Measurements from ENCODE around the gene ACTA1. TPM values are rescaled to one million over a fixed set of nuclear protein-coding genes. Genes with fewer than 3 reads are reported as not detected.

Gene ACTA1
- total and polyA plus RNA-seq, 7 experiments from 2014 or later = not detected

DNA sequence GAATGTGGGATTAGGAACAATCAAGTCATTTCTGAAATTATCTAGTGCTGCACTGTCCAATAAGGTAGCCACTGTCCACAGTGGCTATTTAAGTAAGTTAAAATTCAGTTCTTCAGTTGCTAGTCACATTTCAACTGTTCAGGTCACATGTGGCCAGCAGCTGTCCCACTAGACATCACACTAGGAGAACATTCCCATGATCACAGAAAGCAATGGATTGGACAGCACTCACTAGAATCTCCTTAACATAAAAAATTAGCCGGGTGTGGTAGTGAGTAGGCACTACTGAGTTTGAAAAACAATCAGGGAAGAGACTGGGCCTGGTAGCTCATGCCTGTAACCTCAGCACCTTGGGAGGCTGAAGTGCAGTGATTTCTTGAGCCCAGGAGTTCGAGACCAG is 40.6 kb upstream of the ACTA1 start:
- POLR2A ChIA-PET = no interaction called here
- no peak overlapping the region for H3K27ac ChIP-seq (ENCODE audit: low read depth, low read length)
- H3K9me3 Mint-ChIP-seq = no peaks in the 10 kb centered on the region
- peaks cover 8 to 83% (median 17%) of the 10 kb centered on the region in 3 experiments for H3K36me3 ChIP-seq (ENCODE audit: control insufficient read depth in 2 of 3, insufficient read depth in 3 of 3, low read length in 3 of 3)
- no peak for ATAC-seq
- H3K27ac Mint-ChIP-seq = no peak overlapping the region
- no peaks in the 10 kb centered on the region for H3K27me3 ChIP-seq (ENCODE audit: control insufficient read depth in 2 of 2, insufficient read depth in 2 of 2, low read length in 2 of 2)
- intact Hi-C loops (cut with micrococcal nuclease) = no loop called here
- no peaks in the 10 kb centered on the region for H3K4me1 ChIP-seq (ENCODE audit: control insufficient read depth in 2 of 2, insufficient read depth in 2 of 2, low read length in 2 of 2)
- no peaks in the 10 kb centered on the region for H3K27me3 Mint-ChIP-seq
- no peak overlapping the region for H3K4me3 ChIP-seq (ENCODE audit: low read length)
- no peak overlapping the region for H3K4me3 Mint-ChIP-seq
- CTCF ChIA-PET = no interaction called here
- peaks cover 0 to 4% (median 3%) of the 10 kb centered on the region in 7 donors for H3K4me1 Mint-ChIP-seq
- H3K36me3 Mint-ChIP-seq = peaks cover 19 to 60% (median 48%) of the 10 kb centered on the region in 5 donors
- no peaks in the 10 kb centered on the region for H3K9me3 ChIP-seq (ENCODE audit: control insufficient read depth in 2 of 3, low read length in 3 of 3)
- no peak for DNase-seq

DNA sequence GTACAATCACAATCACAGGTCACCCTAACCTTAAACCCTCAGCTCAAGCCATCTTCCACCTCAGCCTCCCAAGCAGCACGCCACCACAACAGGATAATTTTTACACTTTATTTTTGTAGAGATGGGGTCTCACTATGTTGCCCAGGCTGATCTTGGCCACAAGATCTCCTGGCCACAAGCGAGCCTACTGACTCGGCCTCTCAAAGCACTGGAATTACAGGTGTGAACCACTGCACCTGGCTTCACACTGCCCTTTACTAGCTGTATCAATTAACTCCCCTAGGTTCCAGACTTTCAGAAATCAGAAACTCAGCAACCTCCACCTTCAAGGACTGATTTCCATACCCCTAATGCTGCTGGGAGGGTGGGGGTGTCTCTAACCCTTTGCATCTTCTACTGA is 37.3 kb upstream of the ACTA1 start:
- H3K36me3 Mint-ChIP-seq = peaks cover 19 to 65% (median 50%) of the 10 kb centered on the region in 5 donors
- H3K27ac Mint-ChIP-seq = peak overlapping the region in 1 of 9 donors; percentile 17
- Histone ChIP-seq H3K36me3 (ENCODE audit: control insufficient read depth in 2 of 3, insufficient read depth in 3 of 3, low read length in 3 of 3) (peaks cover 0 to 83% (median 27%) of the 10 kb centered on the region in 3 experiments), H3K27ac (ENCODE audit: low read depth, low read length) (no peak overlapping the region), H3K4me3 (ENCODE audit: low read length) (no peak overlapping the region), H3K27me3 (ENCODE audit: control insufficient read depth in 2 of 2, insufficient read depth in 2 of 2, low read length in 2 of 2) (no peaks in the 10 kb centered on the region), H3K4me1 (ENCODE audit: control insufficient read depth in 2 of 2, insufficient read depth in 2 of 2, low read length in 2 of 2) (no peaks in the 10 kb centered on the region), H3K9me3 (ENCODE audit: control insufficient read depth in 2 of 3, low read length in 3 of 3) (no peaks in the 10 kb centered on the region)
- CTCF ChIA-PET = interaction anchor here (0.6 kb wide), 1 partner anchor 25 kb away, joined by 4 read pairs; no protein-coding TSS in a partner anchor
- DNase-seq = no peak
- ATAC-seq = no peak
- no peaks in the 10 kb centered on the region for H3K27me3 Mint-ChIP-seq
- H3K4me3 Mint-ChIP-seq = no peak overlapping the region
- POLR2A ChIA-PET = no interaction called here
- no peaks in the 10 kb centered on the region for H3K9me3 Mint-ChIP-seq
- peaks cover 0 to 4% (median 0%) of the 10 kb centered on the region in 7 donors for H3K4me1 Mint-ChIP-seq
- intact Hi-C loops (cut with micrococcal nuclease) = no loop called here

DNA sequence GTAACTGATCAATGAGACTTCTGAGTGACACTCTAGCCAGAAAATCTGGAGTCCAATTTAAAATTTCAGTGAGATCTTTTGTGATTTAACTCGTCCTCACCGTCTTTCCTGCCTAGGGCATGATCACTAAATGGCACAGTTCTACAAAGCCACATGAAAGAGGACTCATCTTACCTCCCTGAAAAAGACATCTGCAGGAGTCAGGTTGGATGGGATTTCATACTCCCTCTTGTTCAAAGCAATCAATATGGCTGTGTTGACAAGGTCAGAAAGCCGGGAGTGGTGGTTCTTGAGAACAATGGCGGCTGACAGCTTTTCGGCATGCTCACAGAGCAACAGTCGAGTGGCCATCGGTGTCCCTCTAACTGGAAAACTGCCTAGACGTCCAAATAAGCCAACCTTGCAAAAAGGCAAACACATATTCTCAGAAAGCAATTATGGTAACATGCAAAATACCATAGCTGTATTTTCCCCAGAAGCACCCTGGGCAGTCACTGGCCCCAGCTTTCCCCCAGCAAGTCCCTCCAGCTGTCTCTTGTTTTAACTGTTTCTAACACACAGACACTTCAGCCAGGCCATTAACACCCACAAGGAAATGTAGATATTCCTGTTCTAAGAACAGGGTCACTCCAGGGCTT is 36.6 kb upstream of the ACTA1 start:
- Mint-ChIP-seq H3K36me3 (peaks cover 19 to 62% (median 52%) of the 10 kb centered on the region in 5 donors), H3K4me3 (no peak overlapping the region), H3K4me1 (peaks cover 0 to 4% (median 0%) of the 10 kb centered on the region in 7 donors), H3K27me3 (no peaks in the 10 kb centered on the region), H3K9me3 (no peaks in the 10 kb centered on the region), H3K27ac (peak overlapping the region in 1 of 9 donors; percentile 47)
- Histone ChIP-seq H3K4me3 (ENCODE audit: low read length) (no peak overlapping the region), H3K9me3 (ENCODE audit: control insufficient read depth in 2 of 3, low read length in 3 of 3) (no peaks in the 10 kb centered on the region), H3K27me3 (ENCODE audit: control insufficient read depth in 2 of 2, insufficient read depth in 2 of 2, low read length in 2 of 2) (no peaks in the 10 kb centered on the region), H3K36me3 (ENCODE audit: control insufficient read depth in 2 of 3, insufficient read depth in 3 of 3, low read length in 3 of 3) (peaks cover 2 to 85% (median 27%) of the 10 kb centered on the region in 3 experiments), H3K4me1 (ENCODE audit: control insufficient read depth in 2 of 2, insufficient read depth in 2 of 2, low read length in 2 of 2) (no peaks in the 10 kb centered on the region), H3K27ac (ENCODE audit: low read depth, low read length) (no peak overlapping the region)
- DNase-seq = no peak
- ChIA-PET POLR2A (no interaction called here), CTCF (no interaction called here)
- ATAC-seq = no peak
- intact Hi-C loops (cut with micrococcal nuclease) = no loop called here

DNA sequence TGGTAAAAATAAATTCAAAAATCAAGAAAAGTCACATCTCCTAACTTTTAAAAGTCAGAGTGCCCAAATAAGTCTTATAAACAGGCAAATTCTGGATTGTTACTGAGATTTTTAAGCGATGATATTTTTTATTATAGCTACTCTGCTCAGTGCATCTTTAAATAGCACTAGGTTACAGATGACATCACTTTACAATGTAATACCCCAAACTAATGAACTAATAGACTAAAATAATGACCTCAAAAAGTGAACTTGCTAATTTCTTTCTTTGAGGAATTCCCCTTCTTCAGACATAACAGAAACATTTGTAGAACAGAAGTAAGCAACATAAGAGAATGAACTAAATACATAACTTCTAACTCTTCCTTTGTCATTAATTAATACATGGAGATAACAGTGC is 33.0 kb upstream of the ACTA1 start:
- Histone ChIP-seq H3K36me3 (ENCODE audit: control insufficient read depth in 2 of 3, insufficient read depth in 3 of 3, low read length in 3 of 3) (peaks cover 19 to 89% (median 28%) of the 10 kb centered on the region in 3 experiments), H3K4me3 (ENCODE audit: low read length) (no peak overlapping the region), H3K27me3 (ENCODE audit: control insufficient read depth in 2 of 2, insufficient read depth in 2 of 2, low read length in 2 of 2) (no peaks in the 10 kb centered on the region), H3K4me1 (ENCODE audit: control insufficient read depth in 2 of 2, insufficient read depth in 2 of 2, low read length in 2 of 2) (no peaks in the 10 kb centered on the region), H3K27ac (ENCODE audit: low read depth, low read length) (no peak overlapping the region), H3K9me3 (ENCODE audit: control insufficient read depth in 2 of 3, low read length in 3 of 3) (no peaks in the 10 kb centered on the region)
- ATAC-seq = no peak
- ChIA-PET POLR2A (no interaction called here), CTCF (interaction anchor here (1.2 kb wide), 1 partner anchor 212 kb away, joined by 3 read pairs; no protein-coding TSS in a partner anchor)
- peaks cover 18 to 75% (median 59%) of the 10 kb centered on the region in 5 donors for H3K36me3 Mint-ChIP-seq
- intact Hi-C loops (cut with micrococcal nuclease) = no loop called here
- peaks cover 0 to 4% (median 0%) of the 10 kb centered on the region in 7 donors for H3K4me1 Mint-ChIP-seq
- H3K9me3 Mint-ChIP-seq = no peaks in the 10 kb centered on the region
- peak overlapping the region in 1 of 9 donors; percentile 45 for H3K27ac Mint-ChIP-seq
- no peak overlapping the region for H3K4me3 Mint-ChIP-seq
- no peak for DNase-seq
- H3K27me3 Mint-ChIP-seq = no peaks in the 10 kb centered on the region

DNA sequence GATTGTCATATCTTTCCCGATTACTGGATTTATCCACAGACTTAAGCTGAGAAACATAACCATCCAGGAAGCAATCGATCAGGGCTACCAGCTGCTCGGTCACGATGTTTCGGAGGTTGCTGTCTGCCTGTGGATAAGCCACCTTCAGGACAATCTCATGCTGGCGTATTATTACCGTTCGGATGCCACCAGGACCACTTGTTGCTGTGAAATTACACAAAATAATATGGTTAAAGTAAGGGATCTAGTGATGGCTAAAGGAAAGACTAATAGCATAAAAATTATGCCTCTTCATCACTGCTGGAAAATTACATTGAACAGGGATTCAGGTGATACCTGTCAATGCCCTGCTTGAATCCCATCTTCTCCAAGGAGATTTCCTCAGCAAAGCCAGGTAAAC is 30.8 kb upstream of the ACTA1 start:
- H3K27ac Mint-ChIP-seq = no peak overlapping the region
- POLR2A ChIA-PET = no interaction called here
- Histone ChIP-seq H3K4me3 (ENCODE audit: low read length) (no peak overlapping the region), H3K27ac (ENCODE audit: low read depth, low read length) (no peak overlapping the region), H3K36me3 (ENCODE audit: control insufficient read depth in 2 of 3, insufficient read depth in 3 of 3, low read length in 3 of 3) (peaks cover 19 to 90% (median 26%) of the 10 kb centered on the region in 3 experiments), H3K9me3 (ENCODE audit: control insufficient read depth in 2 of 3, low read length in 3 of 3) (no peaks in the 10 kb centered on the region), H3K27me3 (ENCODE audit: control insufficient read depth in 2 of 2, insufficient read depth in 2 of 2, low read length in 2 of 2) (no peaks in the 10 kb centered on the region), H3K4me1 (ENCODE audit: control insufficient read depth in 2 of 2, insufficient read depth in 2 of 2, low read length in 2 of 2) (no peaks in the 10 kb centered on the region)
- intact Hi-C loops (cut with micrococcal nuclease) = no loop called here
- H3K4me1 Mint-ChIP-seq = peaks cover 0 to 4% (median 0%) of the 10 kb centered on the region in 7 donors
- no peaks in the 10 kb centered on the region for H3K27me3 Mint-ChIP-seq
- H3K9me3 Mint-ChIP-seq = no peaks in the 10 kb centered on the region
- CTCF ChIA-PET = no interaction called here
- H3K4me3 Mint-ChIP-seq = no peak overlapping the region
- DNase-seq = no peak
- peaks cover 18 to 75% (median 53%) of the 10 kb centered on the region in 5 donors for H3K36me3 Mint-ChIP-seq
- no peak for ATAC-seq

DNA sequence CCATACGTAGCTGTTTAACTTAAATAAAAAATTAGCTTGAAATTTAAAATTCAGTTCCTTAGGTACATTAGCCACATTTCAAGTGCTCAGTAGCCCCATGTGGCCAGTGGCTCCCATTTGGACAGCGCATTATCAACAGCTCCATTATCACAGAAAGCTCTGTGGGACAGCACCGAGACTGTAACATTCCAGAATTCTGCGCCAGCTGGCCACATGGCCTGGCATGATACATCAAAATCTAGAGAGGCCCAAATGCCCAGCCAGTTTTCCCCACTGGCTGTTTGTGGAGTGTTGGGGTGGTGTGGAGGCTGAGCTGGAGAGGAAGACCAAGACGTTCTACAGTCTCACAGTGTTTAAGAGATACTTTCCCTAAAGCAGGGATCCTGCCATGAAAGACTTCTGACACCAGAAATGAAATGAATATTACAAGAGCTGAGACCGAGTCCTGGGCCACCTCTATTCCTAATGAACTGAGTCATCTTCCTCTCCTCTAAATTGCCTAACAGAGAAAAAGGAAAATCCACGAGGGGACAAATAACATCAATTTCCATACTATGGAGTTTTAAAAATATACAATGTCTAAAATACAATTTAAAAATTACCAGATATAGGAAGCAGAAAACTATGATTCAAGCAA is 27.3 kb upstream of the ACTA1 start:
- Histone ChIP-seq H3K36me3 (ENCODE audit: control insufficient read depth in 2 of 3, insufficient read depth in 3 of 3, low read length in 3 of 3) (peaks cover 20 to 84% (median 42%) of the 10 kb centered on the region in 3 experiments), H3K4me3 (ENCODE audit: low read length) (no peak overlapping the region), H3K9me3 (ENCODE audit: control insufficient read depth in 2 of 3, low read length in 3 of 3) (no peaks in the 10 kb centered on the region), H3K27me3 (ENCODE audit: control insufficient read depth in 2 of 2, insufficient read depth in 2 of 2, low read length in 2 of 2) (no peaks in the 10 kb centered on the region), H3K4me1 (ENCODE audit: control insufficient read depth in 2 of 2, insufficient read depth in 2 of 2, low read length in 2 of 2) (no peaks in the 10 kb centered on the region), H3K27ac (ENCODE audit: low read depth, low read length) (no peak overlapping the region)
- Mint-ChIP-seq H3K27me3 (no peaks in the 10 kb centered on the region), H3K4me1 (peaks cover 0 to 3% (median 0%) of the 10 kb centered on the region in 7 donors), H3K9me3 (no peaks in the 10 kb centered on the region), H3K27ac (no peak overlapping the region), H3K36me3 (peaks cover 19 to 72% (median 55%) of the 10 kb centered on the region in 5 donors), H3K4me3 (no peak overlapping the region)
- CTCF ChIA-PET = no interaction called here
- DNase-seq = no peak
- intact Hi-C loops (cut with micrococcal nuclease) = no loop called here
- POLR2A ChIA-PET = no interaction called here
- ATAC-seq = no peak

All from naive thymus-derived CD4-positive, alpha-beta T cell (primary cell).